ENCODE data around the gene SLC39A11.

Gene SLC39A11

DNA sequence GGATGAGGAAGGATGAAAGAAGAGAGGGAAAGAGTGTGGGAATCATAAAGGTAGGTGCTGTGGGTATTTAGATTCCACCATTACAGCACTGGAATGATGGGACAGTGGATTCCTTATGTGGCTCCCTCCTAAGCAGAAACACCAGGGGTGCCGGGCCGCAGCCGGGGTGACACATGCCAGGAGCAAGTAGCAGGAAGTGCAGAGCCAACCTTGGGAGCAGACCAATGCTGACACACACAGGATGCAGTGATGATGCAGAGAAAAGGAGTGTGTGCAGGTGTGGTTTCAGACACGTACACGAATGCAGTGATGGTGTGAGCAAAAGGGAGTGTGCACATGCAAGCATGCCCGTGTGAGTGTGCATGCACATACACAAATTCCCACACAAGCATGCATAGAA lies 338.0 kb downstream of the SLC39A11 start:
- no peak for TF ChIP-seq NFIC (IDR thresholded peaks at IDR 0.05)
- TF ChIP-seq, protein P1, sequence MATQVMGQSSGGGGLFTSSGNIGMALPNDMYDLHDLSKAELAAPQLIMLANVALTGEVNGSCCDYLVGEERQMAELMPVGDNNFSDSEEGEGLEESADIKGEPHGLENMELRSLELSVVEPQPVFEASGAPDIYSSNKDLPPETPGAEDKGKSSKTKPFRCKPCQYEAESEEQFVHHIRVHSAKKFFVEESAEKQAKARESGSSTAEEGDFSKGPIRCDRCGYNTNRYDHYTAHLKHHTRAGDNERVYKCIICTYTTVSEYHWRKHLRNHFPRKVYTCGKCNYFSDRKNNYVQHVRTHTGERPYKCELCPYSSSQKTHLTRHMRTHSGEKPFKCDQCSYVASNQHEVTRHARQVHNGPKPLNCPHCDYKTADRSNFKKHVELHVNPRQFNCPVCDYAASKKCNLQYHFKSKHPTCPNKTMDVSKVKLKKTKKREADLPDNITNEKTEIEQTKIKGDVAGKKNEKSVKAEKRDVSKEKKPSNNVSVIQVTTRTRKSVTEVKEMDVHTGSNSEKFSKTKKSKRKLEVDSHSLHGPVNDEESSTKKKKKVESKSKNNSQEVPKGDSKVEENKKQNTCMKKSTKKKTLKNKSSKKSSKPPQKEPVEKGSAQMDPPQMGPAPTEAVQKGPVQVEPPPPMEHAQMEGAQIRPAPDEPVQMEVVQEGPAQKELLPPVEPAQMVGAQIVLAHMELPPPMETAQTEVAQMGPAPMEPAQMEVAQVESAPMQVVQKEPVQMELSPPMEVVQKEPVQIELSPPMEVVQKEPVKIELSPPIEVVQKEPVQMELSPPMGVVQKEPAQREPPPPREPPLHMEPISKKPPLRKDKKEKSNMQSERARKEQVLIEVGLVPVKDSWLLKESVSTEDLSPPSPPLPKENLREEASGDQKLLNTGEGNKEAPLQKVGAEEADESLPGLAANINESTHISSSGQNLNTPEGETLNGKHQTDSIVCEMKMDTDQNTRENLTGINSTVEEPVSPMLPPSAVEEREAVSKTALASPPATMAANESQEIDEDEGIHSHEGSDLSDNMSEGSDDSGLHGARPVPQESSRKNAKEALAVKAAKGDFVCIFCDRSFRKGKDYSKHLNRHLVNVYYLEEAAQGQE (IDR thresholded peaks at IDR 0.05; ENCODE audit: low read depth) = no peak
- no peak for TF ChIP-seq EGR1 (IDR thresholded peaks at IDR 0.05)
- TF ChIP-seq ZBTB7A (IDR thresholded peaks at IDR 0.05; ENCODE audit: low read depth) = no peak
- TF ChIP-seq, protein P2, sequence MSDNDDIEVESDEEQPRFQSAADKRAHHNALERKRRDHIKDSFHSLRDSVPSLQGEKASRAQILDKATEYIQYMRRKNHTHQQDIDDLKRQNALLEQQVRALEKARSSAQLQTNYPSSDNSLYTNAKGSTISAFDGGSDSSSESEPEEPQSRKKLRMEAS (IDR thresholded peaks at IDR 0.05) = no peak
- no peak for TF ChIP-seq EP300 (IDR thresholded peaks at IDR 0.05; ENCODE audit: borderline replicate concordance)
- TF ChIP-seq TEAD4 (IDR thresholded peaks at IDR 0.05) = no peak
- TF ChIP-seq RAD21 (IDR thresholded peaks at IDR 0.05; ENCODE audit: low read depth) = no peak
- TF ChIP-seq TAF1 (IDR thresholded peaks at IDR 0.05; ENCODE audit: low read depth) = no peak
- TF ChIP-seq FOXM1 (IDR thresholded peaks at IDR 0.05; ENCODE audit: borderline replicate concordance, low read depth) = no peak
- TF ChIP-seq, protein P3, sequence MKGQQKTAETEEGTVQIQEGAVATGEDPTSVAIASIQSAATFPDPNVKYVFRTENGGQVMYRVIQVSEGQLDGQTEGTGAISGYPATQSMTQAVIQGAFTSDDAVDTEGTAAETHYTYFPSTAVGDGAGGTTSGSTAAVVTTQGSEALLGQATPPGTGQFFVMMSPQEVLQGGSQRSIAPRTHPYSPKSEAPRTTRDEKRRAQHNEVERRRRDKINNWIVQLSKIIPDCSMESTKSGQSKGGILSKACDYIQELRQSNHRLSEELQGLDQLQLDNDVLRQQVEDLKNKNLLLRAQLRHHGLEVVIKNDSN (IDR thresholded peaks at IDR 0.05) = no peak
- no peak for TF ChIP-seq TCF12 (IDR thresholded peaks at IDR 0.05; ENCODE audit: low read depth)

DNA sequence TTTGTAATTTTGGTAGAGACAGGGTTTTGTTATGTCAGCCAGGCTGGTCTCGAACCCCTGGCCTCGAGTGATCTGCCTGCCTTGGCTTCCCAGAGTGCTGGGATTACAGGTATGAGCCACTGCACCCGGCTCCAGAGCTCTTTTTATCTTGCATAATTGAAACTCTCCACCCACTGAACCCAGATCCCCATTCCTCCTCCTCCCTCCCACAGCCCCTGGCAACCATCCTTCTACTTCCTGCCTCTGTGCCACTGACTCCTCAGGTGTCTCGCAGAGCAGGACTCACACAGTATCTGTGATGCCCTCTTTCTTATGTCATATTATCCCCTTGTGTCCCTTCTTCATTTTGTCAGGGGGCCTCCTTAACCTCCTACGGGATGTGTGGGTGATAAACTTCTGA lies 340.7 kb downstream of the SLC39A11 start:
- TF ChIP-seq CEBPB (IDR thresholded peaks at IDR 0.05) = no peak
- no peak for TF ChIP-seq RAD21 (IDR thresholded peaks at IDR 0.05; ENCODE audit: low read depth)

DNA sequence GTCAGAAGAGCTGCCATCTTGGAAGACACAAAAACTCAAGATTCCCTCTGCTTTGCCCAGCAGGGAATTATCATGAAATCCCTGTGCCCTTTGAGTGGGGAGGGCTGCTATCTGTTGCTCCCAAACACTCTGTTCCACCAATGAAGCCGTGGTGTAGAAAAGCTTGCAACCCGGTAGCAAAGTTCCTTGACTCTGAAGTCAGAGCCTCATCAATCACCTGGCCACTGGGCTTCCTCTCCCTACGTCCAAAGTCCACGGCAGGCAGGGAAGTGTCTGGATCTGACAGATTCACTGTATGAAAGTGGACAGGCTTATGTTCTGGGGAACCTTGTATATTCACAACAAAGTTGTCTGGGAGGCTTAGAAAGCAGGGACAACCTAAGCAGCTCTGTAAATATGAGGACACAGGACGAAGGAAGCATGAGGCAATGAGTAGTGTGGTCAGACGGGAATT lies 343.3 kb downstream of the SLC39A11 start:
- TF ChIP-seq, protein P1 (IDR thresholded peaks at IDR 0.05; ENCODE audit: low read depth) = no peak
- no peak for TF ChIP-seq TCF12 (IDR thresholded peaks at IDR 0.05; ENCODE audit: low read depth)

DNA sequence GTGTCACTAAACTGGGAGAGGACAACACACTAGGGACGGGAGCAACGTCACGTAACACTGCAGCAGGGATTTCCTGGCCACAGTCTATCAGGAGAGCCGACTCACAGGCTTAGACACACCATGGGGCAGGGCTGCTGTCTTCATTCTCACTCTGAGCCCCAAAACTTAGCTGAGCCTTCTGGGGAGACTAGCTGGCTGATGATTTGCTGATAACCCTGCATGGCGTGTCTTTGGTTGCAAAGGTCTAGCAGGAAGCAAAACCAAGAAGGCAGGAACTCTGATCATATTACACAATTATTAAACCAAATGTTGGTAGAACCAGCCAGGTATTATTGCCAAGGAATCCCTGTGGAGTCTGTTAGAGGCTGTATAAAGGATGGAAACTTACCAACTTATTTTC lies 345.0 kb downstream of the SLC39A11 start:
- TF ChIP-seq CREB1 (IDR thresholded peaks at IDR 0.05; ENCODE audit: low read depth) = no peak
- no peak for TF ChIP-seq TEAD4 (IDR thresholded peaks at IDR 0.05)
- TF ChIP-seq, protein P3 (IDR thresholded peaks at IDR 0.05) = no peak
- no peak for TF ChIP-seq RAD21 (IDR thresholded peaks at IDR 0.05; ENCODE audit: low read depth)

DNA sequence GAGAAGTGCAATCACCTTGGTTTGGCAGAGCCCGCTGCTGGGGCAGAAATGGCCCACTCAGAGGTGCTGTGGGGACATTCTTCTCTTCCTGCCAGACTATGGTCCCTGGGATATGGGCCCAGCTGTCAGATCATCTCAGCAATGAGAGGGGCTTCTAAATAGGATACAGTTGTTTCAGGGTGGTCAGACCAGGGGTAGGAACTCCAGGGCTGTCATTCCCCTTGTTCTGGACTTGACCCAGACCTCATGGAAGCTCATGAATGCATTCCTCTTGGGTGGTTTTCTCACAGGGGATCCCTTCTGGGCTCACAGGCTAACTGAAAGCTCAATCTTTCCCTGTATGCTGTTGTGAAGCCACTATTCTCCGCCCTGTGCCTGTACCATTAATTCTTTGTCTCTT lies 347.2 kb downstream of the SLC39A11 start:
- no peak for TF ChIP-seq NFIC (IDR thresholded peaks at IDR 0.05)
- no peak for TF ChIP-seq ZBTB7A (IDR thresholded peaks at IDR 0.05; ENCODE audit: low read depth)
- TF ChIP-seq, protein P2 (IDR thresholded peaks at IDR 0.05) = no peak
- no peak for TF ChIP-seq YY1 (IDR thresholded peaks at IDR 0.05; ENCODE audit: low read depth)
- TF ChIP-seq EP300 (IDR thresholded peaks at IDR 0.05; ENCODE audit: borderline replicate concordance) = no peak
- TF ChIP-seq CEBPB (IDR thresholded peaks at IDR 0.05) = no peak
- TF ChIP-seq FOXM1 (IDR thresholded peaks at IDR 0.05; ENCODE audit: borderline replicate concordance, low read depth) = no peak
- no peak for TF ChIP-seq TAF1 (IDR thresholded peaks at IDR 0.05; ENCODE audit: low read depth)
- TF ChIP-seq TCF12 (IDR thresholded peaks at IDR 0.05; ENCODE audit: low read depth) = no peak
- TF ChIP-seq, protein P3 (IDR thresholded peaks at IDR 0.05) = no peak
- no peak for TF ChIP-seq RAD21 (IDR thresholded peaks at IDR 0.05; ENCODE audit: low read depth)
- TF ChIP-seq CREB1 (IDR thresholded peaks at IDR 0.05; ENCODE audit: low read depth) = no peak

DNA sequence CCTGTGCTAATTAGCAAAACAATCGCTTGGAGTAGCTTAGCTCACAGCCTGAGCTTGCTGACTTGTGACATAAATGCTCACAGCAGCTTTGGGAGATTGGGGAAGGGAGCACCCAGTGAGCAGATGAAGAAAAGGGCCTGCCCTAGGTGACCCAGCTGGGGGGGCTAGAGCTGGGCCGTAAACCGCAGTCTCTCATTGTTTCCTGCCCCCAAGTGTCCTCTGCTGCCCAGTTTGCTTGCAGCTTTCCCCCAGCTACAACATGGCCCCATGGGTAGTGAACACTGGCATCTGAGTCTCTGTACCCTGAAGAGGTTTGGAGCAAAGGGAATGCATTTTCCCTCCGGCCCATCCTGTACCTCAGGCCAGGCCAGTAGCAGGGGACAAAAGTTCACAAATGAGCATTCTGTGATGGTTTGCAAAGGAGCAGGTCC lies 349.4 kb downstream of the SLC39A11 start:
- TF ChIP-seq TCF12 (IDR thresholded peaks at IDR 0.05; ENCODE audit: low read depth) = no peak
- TF ChIP-seq TEAD4 (IDR thresholded peaks at IDR 0.05) = no peak
- TF ChIP-seq NFIC (IDR thresholded peaks at IDR 0.05) = no peak
- TF ChIP-seq, protein P1 (IDR thresholded peaks at IDR 0.05; ENCODE audit: low read depth) = no peak
- no peak for TF ChIP-seq CREB1 (IDR thresholded peaks at IDR 0.05; ENCODE audit: low read depth)
- TF ChIP-seq, protein P3 (IDR thresholded peaks at IDR 0.05) = no peak
- TF ChIP-seq, protein P2 (IDR thresholded peaks at IDR 0.05) = no peak
- no peak for TF ChIP-seq TAF1 (IDR thresholded peaks at IDR 0.05; ENCODE audit: low read depth)
- TF ChIP-seq ZBTB7A (IDR thresholded peaks at IDR 0.05; ENCODE audit: low read depth) = no peak
- TF ChIP-seq FOXM1 (IDR thresholded peaks at IDR 0.05; ENCODE audit: borderline replicate concordance, low read depth) = no peak
- no peak for TF ChIP-seq RAD21 (IDR thresholded peaks at IDR 0.05; ENCODE audit: low read depth)
- TF ChIP-seq YY1 (IDR thresholded peaks at IDR 0.05; ENCODE audit: low read depth) = no peak
- TF ChIP-seq CEBPB (IDR thresholded peaks at IDR 0.05) = no peak
- no peak for TF ChIP-seq EGR1 (IDR thresholded peaks at IDR 0.05)
- no peak for TF ChIP-seq EP300 (IDR thresholded peaks at IDR 0.05; ENCODE audit: borderline replicate concordance)
